ENCODE data around the gene APP.

Gene APP

GRCh38 chr21:26127073-26127814, 43.3 kb downstream of the APP start:
- no peak for DNase-seq (ENCODE audit: low read depth in 2 of 2)

- no peak for DNase-seq (ENCODE audit: low read depth in 2 of 2)
Observed at GRCh38 chr21:26126168-26126553, 44.4 kb downstream of the APP start.

- no peak for DNase-seq (ENCODE audit: low read depth in 2 of 2)
Observed at GRCh38 chr21:26125433-26126167, 45.0 kb downstream of the APP start.

GRCh38 chr21:26124896-26125295, 45.7 kb downstream of the APP start:
- DNase-seq (ENCODE audit: low read depth in 2 of 2): no peak

- no peak for DNase-seq (ENCODE audit: low read depth in 2 of 2)
Observed at GRCh38 chr21:26124421-26124833, 46.1 kb downstream of the APP start.

GRCh38 chr21:26123012-26123411, 47.6 kb downstream of the APP start:
- DNase-seq (ENCODE audit: low read depth in 2 of 2): no peak

GRCh38 chr21:26120828-26121227, 49.7 kb downstream of the APP start:
- no peak for DNase-seq (ENCODE audit: low read depth in 2 of 2)

GRCh38 chr21:26119906-26120305, 50.7 kb downstream of the APP start:
- DNase-seq (ENCODE audit: low read depth in 2 of 2): no peak

GRCh38 chr21:26118938-26119540, 51.5 kb downstream of the APP start:
- no peak for DNase-seq (ENCODE audit: low read depth in 2 of 2)

- DNase-seq (ENCODE audit: low read depth in 2 of 2): no peak
Observed at GRCh38 chr21:26117972-26118367, 52.6 kb downstream of the APP start.

GRCh38 chr21:26117324-26117971, 53.1 kb downstream of the APP start:
- no peak for DNase-seq (ENCODE audit: low read depth in 2 of 2)

GRCh38 chr21:26116456-26117011, 54.0 kb downstream of the APP start:
- no peak for DNase-seq (ENCODE audit: low read depth in 2 of 2)

GRCh38 chr21:26115899-26116298, 54.7 kb downstream of the APP start:
- DNase-seq (ENCODE audit: low read depth in 2 of 2): no peak

- no peak for DNase-seq (ENCODE audit: low read depth in 2 of 2)
Observed at GRCh38 chr21:26115305-26115704, 55.3 kb downstream of the APP start.

GRCh38 chr21:26112975-26113374, 57.6 kb downstream of the APP start:
- no peak for DNase-seq (ENCODE audit: low read depth in 2 of 2)

GRCh38 chr21:26112127-26112742, 58.3 kb downstream of the APP start:
- DNase-seq (ENCODE audit: low read depth in 2 of 2): no peak

- no peak for DNase-seq (ENCODE audit: low read depth in 2 of 2)
Observed at GRCh38 chr21:26110715-26111114, 59.9 kb downstream of the APP start.

GRCh38 chr21:26107429-26107828, 63.1 kb downstream of the APP start:
- no peak for DNase-seq (ENCODE audit: low read depth in 2 of 2)

- no peak for DNase-seq (ENCODE audit: low read depth in 2 of 2)
Observed at GRCh38 chr21:26106562-26106961, 64.0 kb downstream of the APP start.

GRCh38 chr21:26105819-26106218, 64.8 kb downstream of the APP start:
- no peak for DNase-seq (ENCODE audit: low read depth in 2 of 2)

- no peak for DNase-seq (ENCODE audit: low read depth in 2 of 2)
Observed at GRCh38 chr21:26100573-26100972, 70.0 kb downstream of the APP start.
